HCT116 (cell line): ENCODE measurements around the gene SELE. TPM values are rescaled to one million over a fixed set of nuclear protein-coding genes. Genes with fewer than 3 reads are reported as not detected.

ENCODE experiments used
- ATAC-seq: fragments of 200-7000 bp; cut with Tn5 transposase; 2 replicates; pipeline ENCODE4 v1.9.1; 2020; ENCODE audit warnings: mild to moderate bottlenecking, moderate library complexity
- BruUV-seq: library from RNA; stranded (reverse); fragments of 400-500 nt; replicated peaks from 2 replicates; lab custom pipeline; 2021; lab: Mats Ljungman, UMichigan
- CTCF ChIA-PET: fragments of 300-600 bp; sonication (Branson Sonifier 250); formaldehyde crosslinking; loops from one replicate; lab custom pipeline; 2021; ENCODE audit warnings: antibody characterized with exemption; lab: Charles Lee
- POLR2A ChIA-PET: fragments of 300-600, 350-600 bp; sonication (Branson Sonifier 250); formaldehyde crosslinking; loops from one replicate; lab custom pipeline; 2021; ENCODE audit warnings: antibody characterized with exemption; lab: Charles Lee
- RAD21 ChIA-PET, 2 experiments: fragments of 300-600 bp; sonication (Branson Sonifier 250); formaldehyde crosslinking; loops; one replicate each; lab custom pipeline; 2023; ENCODE audit warnings: low total read pairs in 2 of 2; ENCODE audit not compliant: uncharacterized antibody in 2 of 2, unreplicated experiment in 2 of 2, low non-redundant PET in 1 of 2; lab: Charles Lee
- DNase-seq: peaks from one replicate; pipeline ENCODE4 v3.0.0-alpha.2; 2010; ENCODE audit warnings: low read depth, low spot score
- H2AFZ ChIP-seq: fragments of 200-600 bp; shearing (Covaris generic), sonication (generic); 2 replicates; pipeline ENCODE4 v1.6.1; 2017; ENCODE audit warnings: low read depth, mixed run types, mixed read lengths, antibody characterized with exemption, low read length; ENCODE audit not compliant: poor library complexity, severe bottlenecking
- H3K27ac ChIP-seq: 2 replicates; pipeline ENCODE4 v1.5.1; 2012; ENCODE audit warnings: low read depth, low read length
- H3K27me3 ChIP-seq: fragments of 200-600 bp; sonication (generic); 2 replicates; pipeline ENCODE4 v1.6.1; 2016; ENCODE audit warnings: mixed run types, low read length, mixed read lengths; ENCODE audit not compliant: insufficient read depth
- H3K36me3 ChIP-seq, 2 experiments: fragments of 200-500 bp in 1 of 2; fragments of 200-600 bp in 1 of 2; sonication (Bioruptor generic) in 1 of 2; sonication (generic) in 1 of 2; 2 replicates each; pipeline versions ENCODE4 v1.5.1 to v1.6.1; 2014 to 2016; ENCODE audit warnings: low read length in 2 of 2, inconsistent platforms in 1 of 2, mixed read lengths in 1 of 2, mixed run types in 1 of 2; ENCODE audit not compliant: insufficient read depth in 2 of 2, control insufficient read depth in 1 of 2
- H3K4me1 ChIP-seq, 2 experiments: fragments of 200-600 bp in 1 of 2; sonication (generic) in 1 of 2; 2 replicates each; pipeline versions ENCODE4 v1.5.1 to v1.6.1; 2012 to 2017; ENCODE audit warnings: low read length in 2 of 2, inconsistent platforms in 1 of 2, mild to moderate bottlenecking in 1 of 2, mixed read lengths in 1 of 2, mixed run types in 1 of 2, moderate library complexity in 1 of 2; ENCODE audit not compliant: insufficient read depth in 2 of 2, control insufficient read depth in 1 of 2
- H3K4me2 ChIP-seq: fragments of 200-600 bp; sonication (generic); 2 replicates; pipeline ENCODE4 v1.6.1; 2017; ENCODE audit warnings: mixed run types, low read length, mixed read lengths
- H3K4me3 ChIP-seq, 2 experiments: fragments of 200-600 bp in 1 of 2; sonication (generic) in 1 of 2; replicated peaks in 1 of 2; 2 replicates each; pipeline ENCODE4 v1.5.1; 2011 to 2016; ENCODE audit warnings: low read length in 2 of 2, control low read depth in 1 of 2, low read depth in 1 of 2, mild to moderate bottlenecking in 1 of 2, mixed read lengths in 1 of 2, mixed run types in 1 of 2
- H3K79me2 ChIP-seq: fragments of 200-600 bp; sonication (generic); 2 replicates; pipeline ENCODE4 v1.6.1; 2017; ENCODE audit warnings: mild to moderate bottlenecking, mixed run types, low read length, moderate library complexity, mixed read lengths; ENCODE audit not compliant: insufficient read depth
- H3K9ac ChIP-seq: fragments of 200-600 bp; sonication (generic); 2 replicates; pipeline ENCODE4 v1.6.1; 2016; ENCODE audit warnings: low read length, mixed read lengths
- H3K9me2 ChIP-seq: fragments of 200-600 bp; sonication (generic), shearing (Covaris generic); 2 replicates; pipeline ENCODE4 v1.6.1; 2017; ENCODE audit warnings: mixed run types, mild to moderate bottlenecking, moderate library complexity; ENCODE audit not compliant: insufficient read depth
- H3K9me3 ChIP-seq, 2 experiments: fragments of 200-500 bp in 1 of 2; fragments of 200-600 bp in 1 of 2; sonication (Bioruptor generic) in 1 of 2; sonication (generic) in 1 of 2; 2 replicates each; pipeline ENCODE4 v1.6.1; 2014 to 2017; ENCODE audit warnings: low read length in 2 of 2, mixed read lengths in 2 of 2, inconsistent platforms in 1 of 2, low read depth in 1 of 2, mild to moderate bottlenecking in 1 of 2, mixed run types in 1 of 2, moderate library complexity in 1 of 2; ENCODE audit not compliant: control insufficient read depth in 1 of 2, insufficient read depth in 1 of 2
- H4K20me1 ChIP-seq: fragments of 200-600 bp; sonication (generic), shearing (Covaris generic); 2 replicates; pipeline ENCODE4 v1.6.1; 2017; ENCODE audit warnings: mixed run types, mild to moderate bottlenecking, moderate library complexity; ENCODE audit not compliant: insufficient read depth
- CBX3 ChIP-seq: IDR thresholded peaks from 2 replicates; pipeline ENCODE4 v1.6.1; 2012; ENCODE audit warnings: low read depth
- CEBPB ChIP-seq: IDR thresholded peaks from 2 replicates; pipeline ENCODE4 v1.6.1; 2012; ENCODE audit warnings: low read depth
- EGR1 ChIP-seq: IDR thresholded peaks from 2 replicates; pipeline ENCODE4 v1.6.1; 2012; ENCODE audit warnings: low read depth
- EZH2 ChIP-seq: fragments of 200-600 bp; sonication (generic); IDR thresholded peaks from 2 replicates; pipeline ENCODE4 v1.6.1; 2017; ENCODE audit warnings: antibody characterized with exemption, mixed run types
- EZH2phosphoT487 ChIP-seq: fragments of 200-600 bp; IDR thresholded peaks from 2 replicates; pipeline ENCODE4 v1.6.1; 2018; ENCODE audit warnings: antibody characterized with exemption, borderline replicate concordance
- FOSL1 ChIP-seq: IDR thresholded peaks from 2 replicates; pipeline ENCODE4 v1.6.1; 2012; ENCODE audit warnings: low read depth
- JUND ChIP-seq: IDR thresholded peaks from 2 replicates; pipeline ENCODE4 v1.6.1; 2012
- POLR2AphosphoS5 ChIP-seq: IDR thresholded peaks from 2 replicates; pipeline ENCODE4 v1.6.1; 2011; ENCODE audit warnings: mild to moderate bottlenecking, low read depth, low read length, moderate library complexity
- RAD21 ChIP-seq: IDR thresholded peaks from 2 replicates; pipeline ENCODE4 v1.6.1; 2012; ENCODE audit warnings: low read depth, mild to moderate bottlenecking
- SIN3A ChIP-seq: IDR thresholded peaks from 2 replicates; pipeline ENCODE4 v1.6.1; 2012; ENCODE audit warnings: low read depth
- SRF ChIP-seq: IDR thresholded peaks from 2 replicates; pipeline ENCODE4 v1.6.1; 2012; ENCODE audit warnings: low read depth
- TCF7L2 ChIP-seq: IDR thresholded peaks from 2 replicates; pipeline ENCODE4 v1.7.0; 2011; ENCODE audit warnings: borderline replicate concordance, inconsistent platforms; ENCODE audit not compliant: insufficient read depth, insufficient read length; ENCODE audit errors: extremely low read depth
- YY1 ChIP-seq: IDR thresholded peaks from 2 replicates; pipeline ENCODE4 v1.6.1; 2011; ENCODE audit warnings: low read length, low read depth, moderate library complexity, mild to moderate bottlenecking; ENCODE audit not compliant: insufficient replicate concordance; ENCODE audit errors: extremely low read depth
- ZFX ChIP-seq: fragments of 450-650 bp; IDR thresholded peaks from 2 replicates; pipeline ENCODE4 v1.6.1; 2017
- ZNF274 ChIP-seq: fragments of 200-500 bp; sonication (Bioruptor generic); IDR thresholded peaks from 2 replicates; pipeline ENCODE4 v1.6.1; 2014; ENCODE audit warnings: mild to moderate bottlenecking, low read depth, low read length, inconsistent platforms
- intact Hi-C: fragments of 100-400 bp; cut with micrococcal nuclease; formaldehyde crosslinking; loops from 2 replicates; pipeline ENCODE4 v1.10.0; 2022
- total RNA-seq: library from RNA; stranded (reverse); gene quantifications from one replicate; pipeline ENCODE4 v1.2.1, GENCODE V29; 2021; ENCODE audit not compliant: unreplicated experiment
- TF ChIP-seq, protein P1 (sequence below), 3 experiments: fragments of 200-600 bp in 1 of 3; sonication (generic) in 1 of 3; IDR thresholded peaks in 2 of 3; conservative IDR thresholded peaks in 1 of 3; 2 replicates each; pipeline ENCODE4 v1.5.1; 2012 to 2017; ENCODE audit warnings: low read depth in 2 of 3, low read length in 2 of 3, antibody characterized with exemption in 1 of 3, borderline replicate concordance in 1 of 3, control low read depth in 1 of 3, mild to moderate bottlenecking in 1 of 3, mixed read lengths in 1 of 3, mixed run types in 1 of 3, moderate library complexity in 1 of 3; ENCODE audit not compliant: insufficient read depth in 1 of 3
- TF ChIP-seq, protein P2 (sequence below): IDR thresholded peaks from 2 replicates; pipeline ENCODE4 v1.6.1; 2012
- TF ChIP-seq, protein P3 (sequence below): IDR thresholded peaks from 2 replicates; pipeline ENCODE4 v1.6.1; 2011; ENCODE audit warnings: mild to moderate bottlenecking, low read length, moderate library complexity; ENCODE audit not compliant: insufficient replicate concordance; ENCODE audit errors: extremely low read depth
- TF ChIP-seq, protein P4 (sequence below): IDR thresholded peaks from 2 replicates; pipeline ENCODE4 v1.6.1; 2012; ENCODE audit warnings: low read depth

Gene SELE
- total RNA-seq, 1 experiment from 2014 or later = not detected

DNA sequence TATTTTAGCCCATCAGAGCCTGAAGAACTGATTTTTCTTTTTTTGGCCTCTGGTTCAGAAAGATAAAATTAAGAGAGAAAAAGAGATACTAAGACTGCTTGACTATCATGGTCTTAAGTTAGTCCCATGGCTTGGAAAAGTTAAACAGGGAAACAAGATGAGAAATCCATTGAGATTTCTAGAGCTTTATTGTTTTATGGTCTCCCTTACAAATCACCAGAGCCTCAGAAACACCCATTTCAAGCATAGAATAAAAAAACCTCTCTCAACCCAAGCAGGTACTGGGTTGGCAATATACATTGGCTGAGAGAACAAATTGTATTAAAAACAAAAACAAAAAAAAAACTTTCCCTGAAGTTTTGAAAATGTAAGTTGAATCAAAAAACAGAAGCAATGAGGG is 3.9 kb downstream of the SELE start:
- DNase-seq = no peak
- H4K20me1 ChIP-seq = no peaks in the 10 kb centered on the region
- no peaks in the 10 kb centered on the region for H3K4me1 ChIP-seq
- no peak overlapping the region for H2AFZ ChIP-seq
- H3K27ac ChIP-seq = no peak overlapping the region
- no peak overlapping the region for H3K4me3 ChIP-seq
- H3K36me3 ChIP-seq = no peaks in the 10 kb centered on the region
- H3K9ac ChIP-seq = no peak overlapping the region
- H3K4me2 ChIP-seq = no peak overlapping the region
- no peak for ATAC-seq
- TF ChIP-seq JUND (no peak), ZNF274 (no peak), EGR1 (no peak), CEBPB (no peak), EZH2 (no peak), CBX3 (no peak), TCF7L2 (no peak), RAD21 (no peak), ZFX (no peak), SIN3A (no peak), SRF (no peak), POLR2AphosphoS5 (no peak), YY1 (no peak), FOSL1 (no peak), EZH2phosphoT487 (no peak)
- TF ChIP-seq, protein P1, sequence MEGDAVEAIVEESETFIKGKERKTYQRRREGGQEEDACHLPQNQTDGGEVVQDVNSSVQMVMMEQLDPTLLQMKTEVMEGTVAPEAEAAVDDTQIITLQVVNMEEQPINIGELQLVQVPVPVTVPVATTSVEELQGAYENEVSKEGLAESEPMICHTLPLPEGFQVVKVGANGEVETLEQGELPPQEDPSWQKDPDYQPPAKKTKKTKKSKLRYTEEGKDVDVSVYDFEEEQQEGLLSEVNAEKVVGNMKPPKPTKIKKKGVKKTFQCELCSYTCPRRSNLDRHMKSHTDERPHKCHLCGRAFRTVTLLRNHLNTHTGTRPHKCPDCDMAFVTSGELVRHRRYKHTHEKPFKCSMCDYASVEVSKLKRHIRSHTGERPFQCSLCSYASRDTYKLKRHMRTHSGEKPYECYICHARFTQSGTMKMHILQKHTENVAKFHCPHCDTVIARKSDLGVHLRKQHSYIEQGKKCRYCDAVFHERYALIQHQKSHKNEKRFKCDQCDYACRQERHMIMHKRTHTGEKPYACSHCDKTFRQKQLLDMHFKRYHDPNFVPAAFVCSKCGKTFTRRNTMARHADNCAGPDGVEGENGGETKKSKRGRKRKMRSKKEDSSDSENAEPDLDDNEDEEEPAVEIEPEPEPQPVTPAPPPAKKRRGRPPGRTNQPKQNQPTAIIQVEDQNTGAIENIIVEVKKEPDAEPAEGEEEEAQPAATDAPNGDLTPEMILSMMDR (IDR thresholded peaks at IDR 0.05 in 2 of 3, conservative IDR thresholded peaks at IDR 0.05 in 1 of 3; ENCODE audit: borderline replicate concordance in 1 of 3, insufficient read depth in 1 of 3, low read depth in 2 of 3, low read length in 2 of 3) = no peak
- TF ChIP-seq, protein P2, sequence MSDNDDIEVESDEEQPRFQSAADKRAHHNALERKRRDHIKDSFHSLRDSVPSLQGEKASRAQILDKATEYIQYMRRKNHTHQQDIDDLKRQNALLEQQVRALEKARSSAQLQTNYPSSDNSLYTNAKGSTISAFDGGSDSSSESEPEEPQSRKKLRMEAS = no peak
- TF ChIP-seq, protein P3, sequence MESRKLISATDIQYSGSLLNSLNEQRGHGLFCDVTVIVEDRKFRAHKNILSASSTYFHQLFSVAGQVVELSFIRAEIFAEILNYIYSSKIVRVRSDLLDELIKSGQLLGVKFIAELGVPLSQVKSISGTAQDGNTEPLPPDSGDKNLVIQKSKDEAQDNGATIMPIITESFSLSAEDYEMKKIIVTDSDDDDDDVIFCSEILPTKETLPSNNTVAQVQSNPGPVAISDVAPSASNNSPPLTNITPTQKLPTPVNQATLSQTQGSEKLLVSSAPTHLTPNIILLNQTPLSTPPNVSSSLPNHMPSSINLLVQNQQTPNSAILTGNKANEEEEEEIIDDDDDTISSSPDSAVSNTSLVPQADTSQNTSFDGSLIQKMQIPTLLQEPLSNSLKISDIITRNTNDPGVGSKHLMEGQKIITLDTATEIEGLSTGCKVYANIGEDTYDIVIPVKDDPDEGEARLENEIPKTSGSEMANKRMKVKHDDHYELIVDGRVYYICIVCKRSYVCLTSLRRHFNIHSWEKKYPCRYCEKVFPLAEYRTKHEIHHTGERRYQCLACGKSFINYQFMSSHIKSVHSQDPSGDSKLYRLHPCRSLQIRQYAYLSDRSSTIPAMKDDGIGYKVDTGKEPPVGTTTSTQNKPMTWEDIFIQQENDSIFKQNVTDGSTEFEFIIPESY = no peak
- TF ChIP-seq, protein P4, sequence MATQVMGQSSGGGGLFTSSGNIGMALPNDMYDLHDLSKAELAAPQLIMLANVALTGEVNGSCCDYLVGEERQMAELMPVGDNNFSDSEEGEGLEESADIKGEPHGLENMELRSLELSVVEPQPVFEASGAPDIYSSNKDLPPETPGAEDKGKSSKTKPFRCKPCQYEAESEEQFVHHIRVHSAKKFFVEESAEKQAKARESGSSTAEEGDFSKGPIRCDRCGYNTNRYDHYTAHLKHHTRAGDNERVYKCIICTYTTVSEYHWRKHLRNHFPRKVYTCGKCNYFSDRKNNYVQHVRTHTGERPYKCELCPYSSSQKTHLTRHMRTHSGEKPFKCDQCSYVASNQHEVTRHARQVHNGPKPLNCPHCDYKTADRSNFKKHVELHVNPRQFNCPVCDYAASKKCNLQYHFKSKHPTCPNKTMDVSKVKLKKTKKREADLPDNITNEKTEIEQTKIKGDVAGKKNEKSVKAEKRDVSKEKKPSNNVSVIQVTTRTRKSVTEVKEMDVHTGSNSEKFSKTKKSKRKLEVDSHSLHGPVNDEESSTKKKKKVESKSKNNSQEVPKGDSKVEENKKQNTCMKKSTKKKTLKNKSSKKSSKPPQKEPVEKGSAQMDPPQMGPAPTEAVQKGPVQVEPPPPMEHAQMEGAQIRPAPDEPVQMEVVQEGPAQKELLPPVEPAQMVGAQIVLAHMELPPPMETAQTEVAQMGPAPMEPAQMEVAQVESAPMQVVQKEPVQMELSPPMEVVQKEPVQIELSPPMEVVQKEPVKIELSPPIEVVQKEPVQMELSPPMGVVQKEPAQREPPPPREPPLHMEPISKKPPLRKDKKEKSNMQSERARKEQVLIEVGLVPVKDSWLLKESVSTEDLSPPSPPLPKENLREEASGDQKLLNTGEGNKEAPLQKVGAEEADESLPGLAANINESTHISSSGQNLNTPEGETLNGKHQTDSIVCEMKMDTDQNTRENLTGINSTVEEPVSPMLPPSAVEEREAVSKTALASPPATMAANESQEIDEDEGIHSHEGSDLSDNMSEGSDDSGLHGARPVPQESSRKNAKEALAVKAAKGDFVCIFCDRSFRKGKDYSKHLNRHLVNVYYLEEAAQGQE = no peak
- H3K27me3 ChIP-seq = no peaks in the 10 kb centered on the region
- H3K79me2 ChIP-seq = no peaks in the 10 kb centered on the region
- POLR2A ChIA-PET = no interaction called here
- intact Hi-C loops = no loop called here
- no peaks in the 10 kb centered on the region for H3K9me3 ChIP-seq
- BruUV-seq = no TSS peak
- CTCF ChIA-PET = interaction anchor here (1.4 kb wide), 1 partner anchor 18 kb away, joined by 4 read pairs; no protein-coding TSS in a partner anchor
- no peaks in the 10 kb centered on the region for H3K9me2 ChIP-seq
- RAD21 ChIA-PET = no interaction called here
